Liver (tissue), 9 donors: ENCODE data around the gene DUSP7. TPM values are rescaled to one million over a fixed set of nuclear protein-coding genes. Genes with fewer than 3 reads are reported as not detected.

ENCODE experiments used
- DNase-seq: peaks from one replicate; pipeline ENCODE4 v3.0.0-alpha.2; 2017; ENCODE audit warnings: low spot score
- H3K27ac ChIP-seq, 2 donors: one replicate each; pipeline ENCODE4 v1.7.0; 2013; ENCODE audit warnings: inconsistent platforms in 2 of 2, low read length in 2 of 2, control low read depth in 1 of 2, low read depth in 1 of 2, mild to moderate bottlenecking in 1 of 2
- H3K27me3 ChIP-seq, 4 donors: one replicate each; pipeline versions ENCODE4 v1.6.1 to v1.7.0; 2013; ENCODE audit warnings: low read length in 3 of 4, inconsistent platforms in 1 of 4, mild to moderate bottlenecking in 1 of 4, moderate library complexity in 1 of 4; ENCODE audit not compliant: control insufficient read depth in 4 of 4, insufficient read depth in 4 of 4
- H3K36me3 ChIP-seq, 4 donors: one replicate each; pipeline versions ENCODE4 v1.6.1 to v1.7.0; 2013; ENCODE audit warnings: low read length in 3 of 4, mild to moderate bottlenecking in 3 of 4, low read depth in 1 of 4, moderate library complexity in 1 of 4; ENCODE audit not compliant: control insufficient read depth in 4 of 4, insufficient read depth in 3 of 4
- H3K4me1 ChIP-seq, 4 donors: one replicate each; pipeline versions ENCODE4 v1.6.1 to v1.7.0; 2013; ENCODE audit warnings: low read length in 3 of 4, mild to moderate bottlenecking in 3 of 4, moderate library complexity in 1 of 4; ENCODE audit not compliant: control insufficient read depth in 4 of 4, insufficient read depth in 4 of 4
- H3K4me3 ChIP-seq, 3 donors: one replicate each; pipeline versions ENCODE4 v1.6.1 to v1.7.0; 2013; ENCODE audit warnings: low read length in 3 of 3, control low read depth in 1 of 3, low read depth in 1 of 3, mild to moderate bottlenecking in 1 of 3
- H3K9ac ChIP-seq, 2 donors: one replicate each; pipeline ENCODE4 v1.7.0; 2013; ENCODE audit warnings: low read length in 2 of 2, mild to moderate bottlenecking in 2 of 2, moderate library complexity in 2 of 2, control low read depth in 1 of 2, low read depth in 1 of 2
- H3K9me3 ChIP-seq, 4 donors: one replicate each; pipeline versions ENCODE4 v1.6.1 to v1.7.0; 2013; ENCODE audit warnings: low read length in 3 of 4; ENCODE audit not compliant: control insufficient read depth in 4 of 4
- EGR1 ChIP-seq, 2 donors: IDR thresholded peaks; 2 replicates each; pipeline ENCODE4 v1.6.1; 2016 to 2018; ENCODE audit warnings: antibody characterized with exemption in 2 of 2, low read depth in 2 of 2
- FOXA1 ChIP-seq: IDR thresholded peaks from 2 replicates; pipeline ENCODE4 v1.6.1; 2016; ENCODE audit warnings: antibody characterized with exemption
- FOXA2 ChIP-seq: IDR thresholded peaks from 2 replicates; pipeline ENCODE4 v1.6.1; 2016; ENCODE audit warnings: antibody characterized with exemption
- GABPA ChIP-seq, 2 donors: IDR thresholded peaks in 1 of 2; conservative IDR thresholded peaks in 1 of 2; 2 replicates each; pipeline ENCODE4 v1.6.1; 2016; ENCODE audit warnings: antibody characterized with exemption in 2 of 2, mild to moderate bottlenecking in 1 of 2, moderate library complexity in 1 of 2
- HNF4A ChIP-seq, 2 donors: conservative IDR thresholded peaks; 2 replicates each; pipeline ENCODE4 v1.6.1; 2016; ENCODE audit warnings: antibody characterized with exemption in 2 of 2, mild to moderate bottlenecking in 2 of 2
- HNF4G ChIP-seq: IDR thresholded peaks from 2 replicates; pipeline ENCODE4 v1.6.1; 2016; ENCODE audit warnings: antibody characterized with exemption
- JUND ChIP-seq, 2 donors: IDR thresholded peaks; 2 replicates each; pipeline ENCODE4 v1.6.1; 2016; ENCODE audit warnings: antibody characterized with exemption in 2 of 2
- NR2F2 ChIP-seq: IDR thresholded peaks from 2 replicates; pipeline ENCODE4 v1.6.1; 2016; ENCODE audit warnings: antibody characterized with exemption
- RAD21 ChIP-seq, 2 donors: IDR thresholded peaks; 2 replicates each; pipeline ENCODE4 v1.6.1; 2016; ENCODE audit warnings: antibody characterized with exemption in 2 of 2, mild to moderate bottlenecking in 2 of 2
- RXRA ChIP-seq, 2 donors: IDR thresholded peaks; 2 replicates each; pipeline ENCODE4 v1.6.1; 2017 to 2018; ENCODE audit warnings: antibody characterized with exemption in 2 of 2, mild to moderate bottlenecking in 1 of 2
- SP1 ChIP-seq: IDR thresholded peaks from 2 replicates; pipeline ENCODE4 v1.6.1; 2018; ENCODE audit warnings: antibody characterized with exemption, mild to moderate bottlenecking
- TAF1 ChIP-seq: conservative IDR thresholded peaks from 2 replicates; pipeline ENCODE4 v1.6.1; 2016; ENCODE audit warnings: antibody characterized with exemption, mild to moderate bottlenecking
- YY1 ChIP-seq: IDR thresholded peaks from 2 replicates; pipeline ENCODE4 v1.6.1; 2016; ENCODE audit warnings: antibody characterized with exemption, mild to moderate bottlenecking
- WGBS: extraction: QIAGEN DNeasy Blood & Tissue Kit; methylation state at CpG from one replicate; pipeline ENCODE4 v1.1.7; 2013; 5-methylcytosine and 5-hydroxymethylcytosine counted together
- polyA plus RNA-seq, 2 donors: library from polyadenylated mRNA; stranded (reverse) in 1 of 2; unstranded in 1 of 2; fragments of 200-250 nt in 1 of 2; fragments of >200 nt in 1 of 2; fragmentation: Nextera tagmentation in 1 of 2; extraction: Ambion mirVana in 1 of 2; gene quantifications; one replicate each; pipeline versions ENCODE4 v1.2.1 to v1.2.3, GENCODE V29; 2013 to 2015
- total RNA-seq, 2 donors: library from RNA; depleted of rRNA; stranded (reverse); fragments of >200 nt; gene quantifications; one replicate each; pipeline ENCODE4 v1.2.3, GENCODE V29; 2014
- TF ChIP-seq, protein P1 (sequence below): IDR thresholded peaks from 2 replicates; pipeline ENCODE4 v1.6.1; 2016; ENCODE audit warnings: antibody characterized with exemption, mild to moderate bottlenecking
- TF ChIP-seq, protein P2 (sequence below): IDR thresholded peaks from 2 replicates; pipeline ENCODE4 v1.6.1; 2016; ENCODE audit warnings: antibody characterized with exemption
- TF ChIP-seq, protein P3 (sequence below): IDR thresholded peaks from 2 replicates; pipeline ENCODE4 v1.6.1; 2016; ENCODE audit warnings: antibody characterized with exemption
- TF ChIP-seq, protein P4 (sequence below): fragments of 150-350 bp; IDR thresholded peaks from 2 replicates; pipeline ENCODE4 v1.5.1; 2017; ENCODE audit warnings: improper control_type of control experiment, low read depth, low read length; ENCODE audit not compliant: missing input control
- TF ChIP-seq, protein P5 (sequence below): IDR thresholded peaks from 2 replicates; pipeline ENCODE4 v1.6.1; 2016; ENCODE audit warnings: antibody characterized with exemption
- donor health status: healthy.
- donor health status: healthy.
- donor health status: healthy.
- donor health status: healthy.
- donor health status: healthy.

The DUSP7 gene
- total and polyA plus RNA-seq, 4 donors, result 1.5 to 5.0 (median 3.7) TPM

DNA sequence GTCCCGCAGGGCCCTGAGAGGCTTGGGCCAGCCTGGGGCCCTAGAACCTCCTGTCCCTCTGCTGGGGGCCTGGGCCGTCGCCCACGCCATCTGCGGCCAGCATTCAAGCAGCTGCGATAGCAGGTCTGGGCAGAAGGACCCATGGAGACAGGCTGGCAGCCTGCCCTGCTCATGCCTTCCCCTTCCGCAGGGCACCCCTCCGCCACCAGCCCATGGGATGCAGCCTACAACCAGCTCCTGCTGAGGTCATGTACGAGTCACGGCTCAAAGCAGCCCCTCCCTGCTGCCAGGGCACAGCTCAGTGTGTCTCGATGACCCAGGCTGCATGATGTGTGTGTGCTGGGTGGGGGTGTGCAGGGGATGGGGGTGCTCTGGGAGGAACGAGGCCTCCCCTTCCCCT, 27.8 kb downstream of the DUSP7 start:
- peaks cover 0 to 2% (median 0%) of the 10 kb centered on the region in 4 donors for H3K9me3 ChIP-seq
- H3K27me3 ChIP-seq, result no peaks in the 10 kb centered on the region
- WGBS, result 90% methylated on average over 12 of the region's 12 CpGs
- H3K36me3 ChIP-seq, result no peaks in the 10 kb centered on the region
- H3K9ac ChIP-seq, result no peak overlapping the region
- no peak overlapping the region for H3K4me3 ChIP-seq
- no peak overlapping the region for H3K27ac ChIP-seq
- peaks cover 0 to 2% (median 0%) of the 10 kb centered on the region in 4 donors for H3K4me1 ChIP-seq
- DNase-seq, result no peak
- no peak for TF ChIP-seq NR2F2

DNA sequence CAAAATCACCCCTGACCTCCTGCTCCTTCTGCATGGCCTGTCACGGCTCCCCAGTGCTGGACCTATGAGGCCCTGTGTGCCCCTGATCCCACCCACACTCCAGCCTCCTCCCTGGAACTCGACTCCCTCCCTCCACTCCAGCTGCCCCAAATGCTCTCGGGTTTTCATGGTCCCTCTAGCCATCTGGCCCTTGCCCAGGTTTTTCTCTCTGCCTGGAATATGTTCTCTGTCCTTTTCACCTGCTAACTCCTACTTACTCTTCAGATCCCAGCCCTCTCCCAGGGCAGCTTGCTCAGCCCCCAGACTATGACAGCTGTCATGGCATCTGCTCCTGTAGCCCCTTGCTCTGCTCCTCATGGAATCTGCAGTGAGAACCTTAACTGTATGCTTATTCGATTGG, 30.3 kb downstream of the DUSP7 start:
- TF ChIP-seq RAD21 (IDR thresholded peaks at IDR 0.05) (no peak), JUND (IDR thresholded peaks at IDR 0.05) (no peak), FOXA2 (no peak), NR2F2 (no peak), TAF1 (no peak), YY1 (no peak), GABPA (IDR thresholded peaks at IDR 0.05 in 1 of 2, conservative IDR thresholded peaks at IDR 0.05 in 1 of 2) (no peak), RXRA (IDR thresholded peaks at IDR 0.05) (no peak), EGR1 (IDR thresholded peaks at IDR 0.05; ENCODE audit: low read depth in 2 of 2) (no peak), HNF4G (no peak), SP1 (no peak), FOXA1 (no peak), HNF4A (conservative IDR thresholded peaks at IDR 0.05) (no peak)
- TF ChIP-seq, protein P1, sequence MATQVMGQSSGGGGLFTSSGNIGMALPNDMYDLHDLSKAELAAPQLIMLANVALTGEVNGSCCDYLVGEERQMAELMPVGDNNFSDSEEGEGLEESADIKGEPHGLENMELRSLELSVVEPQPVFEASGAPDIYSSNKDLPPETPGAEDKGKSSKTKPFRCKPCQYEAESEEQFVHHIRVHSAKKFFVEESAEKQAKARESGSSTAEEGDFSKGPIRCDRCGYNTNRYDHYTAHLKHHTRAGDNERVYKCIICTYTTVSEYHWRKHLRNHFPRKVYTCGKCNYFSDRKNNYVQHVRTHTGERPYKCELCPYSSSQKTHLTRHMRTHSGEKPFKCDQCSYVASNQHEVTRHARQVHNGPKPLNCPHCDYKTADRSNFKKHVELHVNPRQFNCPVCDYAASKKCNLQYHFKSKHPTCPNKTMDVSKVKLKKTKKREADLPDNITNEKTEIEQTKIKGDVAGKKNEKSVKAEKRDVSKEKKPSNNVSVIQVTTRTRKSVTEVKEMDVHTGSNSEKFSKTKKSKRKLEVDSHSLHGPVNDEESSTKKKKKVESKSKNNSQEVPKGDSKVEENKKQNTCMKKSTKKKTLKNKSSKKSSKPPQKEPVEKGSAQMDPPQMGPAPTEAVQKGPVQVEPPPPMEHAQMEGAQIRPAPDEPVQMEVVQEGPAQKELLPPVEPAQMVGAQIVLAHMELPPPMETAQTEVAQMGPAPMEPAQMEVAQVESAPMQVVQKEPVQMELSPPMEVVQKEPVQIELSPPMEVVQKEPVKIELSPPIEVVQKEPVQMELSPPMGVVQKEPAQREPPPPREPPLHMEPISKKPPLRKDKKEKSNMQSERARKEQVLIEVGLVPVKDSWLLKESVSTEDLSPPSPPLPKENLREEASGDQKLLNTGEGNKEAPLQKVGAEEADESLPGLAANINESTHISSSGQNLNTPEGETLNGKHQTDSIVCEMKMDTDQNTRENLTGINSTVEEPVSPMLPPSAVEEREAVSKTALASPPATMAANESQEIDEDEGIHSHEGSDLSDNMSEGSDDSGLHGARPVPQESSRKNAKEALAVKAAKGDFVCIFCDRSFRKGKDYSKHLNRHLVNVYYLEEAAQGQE, result no peak
- TF ChIP-seq, protein P2, sequence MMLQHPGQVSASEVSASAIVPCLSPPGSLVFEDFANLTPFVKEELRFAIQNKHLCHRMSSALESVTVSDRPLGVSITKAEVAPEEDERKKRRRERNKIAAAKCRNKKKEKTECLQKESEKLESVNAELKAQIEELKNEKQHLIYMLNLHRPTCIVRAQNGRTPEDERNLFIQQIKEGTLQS, result no peak
- TF ChIP-seq, protein P3, sequence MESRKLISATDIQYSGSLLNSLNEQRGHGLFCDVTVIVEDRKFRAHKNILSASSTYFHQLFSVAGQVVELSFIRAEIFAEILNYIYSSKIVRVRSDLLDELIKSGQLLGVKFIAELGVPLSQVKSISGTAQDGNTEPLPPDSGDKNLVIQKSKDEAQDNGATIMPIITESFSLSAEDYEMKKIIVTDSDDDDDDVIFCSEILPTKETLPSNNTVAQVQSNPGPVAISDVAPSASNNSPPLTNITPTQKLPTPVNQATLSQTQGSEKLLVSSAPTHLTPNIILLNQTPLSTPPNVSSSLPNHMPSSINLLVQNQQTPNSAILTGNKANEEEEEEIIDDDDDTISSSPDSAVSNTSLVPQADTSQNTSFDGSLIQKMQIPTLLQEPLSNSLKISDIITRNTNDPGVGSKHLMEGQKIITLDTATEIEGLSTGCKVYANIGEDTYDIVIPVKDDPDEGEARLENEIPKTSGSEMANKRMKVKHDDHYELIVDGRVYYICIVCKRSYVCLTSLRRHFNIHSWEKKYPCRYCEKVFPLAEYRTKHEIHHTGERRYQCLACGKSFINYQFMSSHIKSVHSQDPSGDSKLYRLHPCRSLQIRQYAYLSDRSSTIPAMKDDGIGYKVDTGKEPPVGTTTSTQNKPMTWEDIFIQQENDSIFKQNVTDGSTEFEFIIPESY, result no peak
- TF ChIP-seq, protein P4, sequence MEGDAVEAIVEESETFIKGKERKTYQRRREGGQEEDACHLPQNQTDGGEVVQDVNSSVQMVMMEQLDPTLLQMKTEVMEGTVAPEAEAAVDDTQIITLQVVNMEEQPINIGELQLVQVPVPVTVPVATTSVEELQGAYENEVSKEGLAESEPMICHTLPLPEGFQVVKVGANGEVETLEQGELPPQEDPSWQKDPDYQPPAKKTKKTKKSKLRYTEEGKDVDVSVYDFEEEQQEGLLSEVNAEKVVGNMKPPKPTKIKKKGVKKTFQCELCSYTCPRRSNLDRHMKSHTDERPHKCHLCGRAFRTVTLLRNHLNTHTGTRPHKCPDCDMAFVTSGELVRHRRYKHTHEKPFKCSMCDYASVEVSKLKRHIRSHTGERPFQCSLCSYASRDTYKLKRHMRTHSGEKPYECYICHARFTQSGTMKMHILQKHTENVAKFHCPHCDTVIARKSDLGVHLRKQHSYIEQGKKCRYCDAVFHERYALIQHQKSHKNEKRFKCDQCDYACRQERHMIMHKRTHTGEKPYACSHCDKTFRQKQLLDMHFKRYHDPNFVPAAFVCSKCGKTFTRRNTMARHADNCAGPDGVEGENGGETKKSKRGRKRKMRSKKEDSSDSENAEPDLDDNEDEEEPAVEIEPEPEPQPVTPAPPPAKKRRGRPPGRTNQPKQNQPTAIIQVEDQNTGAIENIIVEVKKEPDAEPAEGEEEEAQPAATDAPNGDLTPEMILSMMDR, result no peak
- TF ChIP-seq, protein P5, sequence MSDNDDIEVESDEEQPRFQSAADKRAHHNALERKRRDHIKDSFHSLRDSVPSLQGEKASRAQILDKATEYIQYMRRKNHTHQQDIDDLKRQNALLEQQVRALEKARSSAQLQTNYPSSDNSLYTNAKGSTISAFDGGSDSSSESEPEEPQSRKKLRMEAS, result no peak
- Histone ChIP-seq H3K27ac (no peak overlapping the region), H3K4me3 (no peak overlapping the region), H3K9me3 (no peaks in the 10 kb centered on the region), H3K4me1 (no peaks in the 10 kb centered on the region), H3K36me3 (no peaks in the 10 kb centered on the region), H3K27me3 (no peaks in the 10 kb centered on the region), H3K9ac (no peak overlapping the region)
- DNase-seq, result no peak
- 83% methylated on average over 4 of the region's 4 CpGs for WGBS
